K562 (cell line): ENCODE data around the gene ZNF548. TPM values are rescaled to one million over a fixed set of nuclear protein-coding genes. Genes with fewer than 3 reads are reported as not detected.

Experiments
- ATAC-seq: fragments of 200-7000 bp; cut with Tn5 transposase; 3 replicates; pipeline ENCODE4 v1.9.1; 2020; ENCODE audit warnings: moderate library complexity
- BruUV-seq: library from RNA; stranded (reverse); fragments of 400-500 nt; replicated peaks from 2 replicates; lab custom pipeline; 2021; lab: Mats Ljungman, UMichigan
- CTCF ChIA-PET: fragments of 300-600 bp; formaldehyde crosslinking; extraction: SDS; loops from one replicate; lab custom pipeline; 2021; ENCODE audit warnings: low intra/inter-chr PET ratio; lab: Yijun Ruan, JAX
- POLR2A ChIA-PET: fragments of 300-600, 350-650 bp; sonication (Branson Sonifier 250); formaldehyde crosslinking; extraction: SDS; loops from one replicate; lab custom pipeline; 2021; ENCODE audit warnings: antibody characterized with exemption, inconsistent platforms; lab: Yijun Ruan, JAX
- DNase-seq, 4 experiments: peaks; one replicate each; pipeline versions ENCODE4 v3.0.0 to v3.0.0-alpha.2; 2011 to 2018; ENCODE audit warnings: low spot score in 3 of 4, mixed read lengths in 3 of 4; ENCODE audit errors: extremely low read depth in 1 of 4
- FAIRE-seq: peaks from 2 replicates; lab custom pipeline; 2011; peaks lifted over from hg19 to GRCh38; lab: Jason Lieb, UNC
- H2AFZ ChIP-seq: 2 replicates; pipeline ENCODE4 v1.6.0; 2011; ENCODE audit warnings: low read depth, low read length, control low read depth, inconsistent platforms
- H3K27ac ChIP-seq: fragments of 200-600 bp; 3 replicates; pipeline ENCODE4 v1.8.0; 2011; ENCODE audit warnings: low read depth, mild to moderate bottlenecking, control low read depth, inconsistent platforms, low read length, moderate library complexity, mixed read lengths; ENCODE audit errors: extremely low read depth
- H3K27me3 ChIP-seq, 2 experiments: fragments of 300-600 bp in 1 of 2; 2 replicates in 1 of 2; 3 replicates in 1 of 2; pipeline versions ENCODE4 v1.6.0 to v1.8.0; 2011; ENCODE audit warnings: inconsistent platforms in 2 of 2, low read length in 2 of 2, mild to moderate bottlenecking in 1 of 2, mixed read lengths in 1 of 2, moderate library complexity in 1 of 2; ENCODE audit not compliant: control insufficient read depth in 2 of 2, insufficient read depth in 2 of 2
- H3K36me3 ChIP-seq: fragments of 300-600 bp; 3 replicates; pipeline ENCODE4 v1.8.0; 2011; ENCODE audit warnings: mild to moderate bottlenecking, low read length, inconsistent platforms; ENCODE audit not compliant: control insufficient read depth, insufficient read depth
- H3K4me1 ChIP-seq, 2 experiments: fragments of 200-600 bp in 1 of 2; replicated peaks in 1 of 2; 2 replicates in 1 of 2; 3 replicates in 1 of 2; pipeline versions ENCODE4 v1.5.1 to v1.8.0; 2011; ENCODE audit warnings: inconsistent platforms in 2 of 2, low read length in 2 of 2, mild to moderate bottlenecking in 1 of 2, mixed read lengths in 1 of 2, moderate library complexity in 1 of 2; ENCODE audit not compliant: control insufficient read depth in 2 of 2, insufficient read depth in 2 of 2
- H3K4me2 ChIP-seq: 2 replicates; pipeline ENCODE4 v1.6.1; 2011; ENCODE audit warnings: low read length, control low read depth, inconsistent platforms, mixed read lengths; ENCODE audit not compliant: insufficient read depth
- H3K4me3 ChIP-seq: fragments of 200-600 bp; sonication (generic), shearing (Covaris generic); 2 replicates; pipeline ENCODE4 v1.5.1; 2016; ENCODE audit warnings: control low read depth, inconsistent platforms
- H3K79me2 ChIP-seq: fragments of 200-600 bp; 3 replicates; pipeline ENCODE4 v1.8.0; 2011; ENCODE audit warnings: low read length, inconsistent platforms; ENCODE audit not compliant: control insufficient read depth, insufficient read depth
- H3K9ac ChIP-seq, 2 experiments: 2 replicates each; pipeline versions ENCODE4 v1.6.0 to v1.6.1; 2011; ENCODE audit warnings: low read depth in 2 of 2, low read length in 2 of 2, control low read depth in 1 of 2, inconsistent platforms in 1 of 2, mild to moderate bottlenecking in 1 of 2, mixed read lengths in 1 of 2; ENCODE audit not compliant: insufficient read depth in 1 of 2
- H3K9me1 ChIP-seq: one replicate; pipeline ENCODE4 v1.6.0; 2011; ENCODE audit warnings: inconsistent platforms, mild to moderate bottlenecking, low read length, moderate library complexity; ENCODE audit not compliant: control insufficient read depth, insufficient read depth
- H3K9me3 ChIP-seq: replicated peaks from 2 replicates; pipeline ENCODE4 v1.5.1; 2011; ENCODE audit warnings: low read depth, low read length, inconsistent platforms; ENCODE audit not compliant: control insufficient read depth, insufficient read depth
- H4K20me1 ChIP-seq: replicated peaks from 2 replicates; pipeline ENCODE4 v1.6.1; 2011; ENCODE audit warnings: low read length, inconsistent platforms, mixed read lengths; ENCODE audit not compliant: control insufficient read depth, insufficient read depth
- MAZ ChIP-seq, 2 experiments: fragments of 450-650 bp in 1 of 2; sonication (generic) in 1 of 2; formaldehyde crosslinking; IDR thresholded peaks in 1 of 2; conservative IDR thresholded peaks in 1 of 2; 2 replicates each; pipeline versions ENCODE4 v1.4.0 to v1.5.0; 2020; ENCODE audit warnings: mild to moderate bottlenecking in 1 of 2, missing genetic modification reagents in 1 of 2
- MEF2A ChIP-seq: IDR thresholded peaks from 2 replicates; pipeline ENCODE4 v1.6.1; 2011; ENCODE audit warnings: low read depth, mild to moderate bottlenecking, low read length, moderate library complexity; ENCODE audit not compliant: control insufficient read depth
- MEF2D ChIP-seq: conservative IDR thresholded peaks from 2 replicates; pipeline ENCODE4 v1.6.1; 2016; ENCODE audit warnings: low read depth, missing genetic modification characterization, missing compliant biosample characterization
- ZNF384 ChIP-seq: IDR thresholded peaks from 2 replicates; pipeline ENCODE4 v1.6.1; 2012; ENCODE audit warnings: low read depth, low read length, improper control_type of control experiment
- ZNF639 ChIP-seq, 2 experiments: fragments of 200-800 bp in 1 of 2; sonication (Bioruptor generic) in 1 of 2; sonication (generic) in 1 of 2; formaldehyde crosslinking in 1 of 2; IDR thresholded peaks in 1 of 2; conservative IDR thresholded peaks in 1 of 2; 2 replicates each; pipeline versions ENCODE4 v1.5.0 to v1.6.1; 2016 to 2020; ENCODE audit warnings: missing compliant biosample characterization in 1 of 2, missing genetic modification characterization in 1 of 2, missing genetic modification reagents in 1 of 2
- WGBS: fragments of 100-300 bp; shearing (Covaris generic); methylation state at CpG from one replicate; pipeline ENCODE4 v1.1.6; 2016; ENCODE audit warnings: low coverage, mixed read lengths; ENCODE audit not compliant: insufficient coverage; ENCODE audit errors: missing lambda C conversion rate; 5-methylcytosine and 5-hydroxymethylcytosine counted together
- in situ Hi-C: fragments of 300-500 bp; cut with MboI; formaldehyde crosslinking; loops from 4 replicates; pipeline ENCODE4 v1.15.0; 2018; ENCODE audit warnings: inconsistent platforms, mixed read lengths
- intact Hi-C: fragments of 100-400 bp; cut with micrococcal nuclease; formaldehyde crosslinking; loops from 2 replicates; pipeline ENCODE4 v1.14.2; 2022
- polyA plus RNA-seq, 8 experiments: library from polyadenylated mRNA; depleted of rRNA in 4 of 8; stranded (reverse) in 5 of 8; unstranded in 3 of 8; fragments of >200 nt; fragmentation: Nextera tagmentation in 2 of 8; fragmentation: Illumina TruSeq in 1 of 8; extraction: Ambion mirVana in 2 of 8; extraction: Trizol in 1 of 8; gene quantifications; 2 replicates each; pipeline versions ENCODE4 v1.2.1 to v1.2.3, GENCODE V29; 2011 to 2014; ENCODE audit warnings: inconsistent platforms in 1 of 8, missing spikeins in 1 of 8
- total RNA-seq, 7 experiments: library from RNA; depleted of rRNA in 6 of 7; stranded (reverse); fragments of >200 nt in 6 of 7; fragmentation: Illumina TruSeq in 2 of 7; extraction: Trizol in 2 of 7; gene quantifications; 2 replicates each; pipeline versions ENCODE4 v1.2.1 to v1.2.3, GENCODE V29; 2011 to 2021; ENCODE audit warnings: low replicate concordance in 1 of 7
- TF ChIP-seq, protein P1 (sequence below): sonication (generic); formaldehyde crosslinking; IDR thresholded peaks from 2 replicates; pipeline ENCODE4 v1.8.0; 2022; ENCODE audit warnings: mild to moderate bottlenecking, missing genetic modification reagents, borderline replicate concordance
- TF ChIP-seq, protein P2 (sequence below): IDR thresholded peaks from 3 replicates; pipeline ENCODE4 v1.6.1; 2011; ENCODE audit warnings: borderline replicate concordance, mild to moderate bottlenecking, moderate library complexity; ENCODE audit not compliant: insufficient read length; ENCODE audit errors: extremely low read depth
- TF ChIP-seq, protein P3 (sequence below): sonication (generic); formaldehyde crosslinking; IDR thresholded peaks from 2 replicates; pipeline ENCODE4 v1.8.0; 2022; ENCODE audit warnings: missing genetic modification reagents, mild to moderate bottlenecking, moderate library complexity, borderline replicate concordance

The ZNF548 gene
- total and polyA plus RNA-seq, 9 of the 15 experiments (the other 6 are each of a cell fraction or from before 2014, with no cell fraction given), result 1.5 to 8.7 (median 4.5) TPM

GRCh38 chr19:57348136-57348535, 41.5 kb upstream of the ZNF548 start:
- no TSS peak for BruUV-seq
- Histone ChIP-seq H3K4me2 (no peak overlapping the region), H3K79me2 (peaks cover 15% of the 10 kb centered on the region), H3K27me3 (no peaks in the 10 kb centered on the region), H3K36me3 (no peaks in the 10 kb centered on the region; the same call in 2 of the 3 replicates)
- 20% methylated on average over 3 of the region's 3 CpGs for WGBS
- no peak for FAIRE-seq
- in situ Hi-C loops, result no loop called here
- TF ChIP-seq, protein P1, sequence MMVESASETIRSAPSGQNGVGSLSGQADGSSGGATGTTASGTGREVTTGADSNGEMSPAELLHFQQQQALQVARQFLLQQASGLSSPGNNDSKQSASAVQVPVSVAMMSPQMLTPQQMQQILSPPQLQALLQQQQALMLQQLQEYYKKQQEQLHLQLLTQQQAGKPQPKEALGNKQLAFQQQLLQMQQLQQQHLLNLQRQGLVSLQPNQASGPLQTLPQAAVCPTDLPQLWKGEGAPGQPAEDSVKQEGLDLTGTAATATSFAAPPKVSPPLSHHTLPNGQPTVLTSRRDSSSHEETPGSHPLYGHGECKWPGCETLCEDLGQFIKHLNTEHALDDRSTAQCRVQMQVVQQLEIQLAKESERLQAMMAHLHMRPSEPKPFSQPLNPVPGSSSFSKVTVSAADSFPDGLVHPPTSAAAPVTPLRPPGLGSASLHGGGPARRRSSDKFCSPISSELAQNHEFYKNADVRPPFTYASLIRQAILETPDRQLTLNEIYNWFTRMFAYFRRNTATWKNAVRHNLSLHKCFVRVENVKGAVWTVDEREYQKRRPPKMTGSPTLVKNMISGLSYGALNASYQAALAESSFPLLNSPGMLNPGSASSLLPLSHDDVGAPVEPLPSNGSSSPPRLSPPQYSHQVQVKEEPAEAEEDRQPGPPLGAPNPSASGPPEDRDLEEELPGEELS, result no peak
- TF ChIP-seq ZNF639 (CRISPR knock-in tag; conservative IDR thresholded peaks at IDR 0.05 in 1 of 2, IDR thresholded peaks at IDR 0.05 in 1 of 2) (no peak), MAZ (CRISPR knock-in tag; conservative IDR thresholded peaks at IDR 0.05 in 1 of 2, IDR thresholded peaks at IDR 0.05 in 1 of 2) (no peak), ZNF384 (0 out of 2 replicates have a peak, but pooled peaks have one; percentile 31), MEF2D (tag) (peak; percentile 70), MEF2A (peak; percentile 75)
- TF ChIP-seq, protein P2, sequence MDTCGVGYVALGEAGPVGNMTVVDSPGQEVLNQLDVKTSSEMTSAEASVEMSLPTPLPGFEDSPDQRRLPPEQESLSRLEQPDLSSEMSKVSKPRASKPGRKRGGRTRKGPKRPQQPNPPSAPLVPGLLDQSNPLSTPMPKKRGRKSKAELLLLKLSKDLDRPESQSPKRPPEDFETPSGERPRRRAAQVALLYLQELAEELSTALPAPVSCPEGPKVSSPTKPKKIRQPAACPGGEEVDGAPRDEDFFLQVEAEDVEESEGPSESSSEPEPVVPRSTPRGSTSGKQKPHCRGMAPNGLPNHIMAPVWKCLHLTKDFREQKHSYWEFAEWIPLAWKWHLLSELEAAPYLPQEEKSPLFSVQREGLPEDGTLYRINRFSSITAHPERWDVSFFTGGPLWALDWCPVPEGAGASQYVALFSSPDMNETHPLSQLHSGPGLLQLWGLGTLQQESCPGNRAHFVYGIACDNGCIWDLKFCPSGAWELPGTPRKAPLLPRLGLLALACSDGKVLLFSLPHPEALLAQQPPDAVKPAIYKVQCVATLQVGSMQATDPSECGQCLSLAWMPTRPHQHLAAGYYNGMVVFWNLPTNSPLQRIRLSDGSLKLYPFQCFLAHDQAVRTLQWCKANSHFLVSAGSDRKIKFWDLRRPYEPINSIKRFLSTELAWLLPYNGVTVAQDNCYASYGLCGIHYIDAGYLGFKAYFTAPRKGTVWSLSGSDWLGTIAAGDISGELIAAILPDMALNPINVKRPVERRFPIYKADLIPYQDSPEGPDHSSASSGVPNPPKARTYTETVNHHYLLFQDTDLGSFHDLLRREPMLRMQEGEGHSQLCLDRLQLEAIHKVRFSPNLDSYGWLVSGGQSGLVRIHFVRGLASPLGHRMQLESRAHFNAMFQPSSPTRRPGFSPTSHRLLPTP, result no peak
- TF ChIP-seq, protein P3, sequence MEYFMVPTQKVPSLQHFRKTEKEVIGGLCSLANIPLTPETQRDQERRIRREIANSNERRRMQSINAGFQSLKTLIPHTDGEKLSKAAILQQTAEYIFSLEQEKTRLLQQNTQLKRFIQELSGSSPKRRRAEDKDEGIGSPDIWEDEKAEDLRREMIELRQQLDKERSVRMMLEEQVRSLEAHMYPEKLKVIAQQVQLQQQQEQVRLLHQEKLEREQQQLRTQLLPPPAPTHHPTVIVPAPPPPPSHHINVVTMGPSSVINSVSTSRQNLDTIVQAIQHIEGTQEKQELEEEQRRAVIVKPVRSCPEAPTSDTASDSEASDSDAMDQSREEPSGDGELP (CRISPR knock-in tag), result no peak
- TF ChIP-seq, all 486 proteins: peak for 3
- no peak overlapping the region for H3K9ac ChIP-seq
- H3K27ac ChIP-seq, result no peak overlapping the region
- H3K9me1 ChIP-seq, result no peaks in the 10 kb centered on the region
- ATAC-seq (no peak), DNase-seq (no peak)
- H4K20me1 ChIP-seq, result no peaks in the 10 kb centered on the region
- intact Hi-C loops, result no loop called here
- H3K4me1 ChIP-seq, result peaks cover 6 to 7% of the 10 kb centered on the region in 2 experiments; a peak in 4 of 5 replicates
- no peak overlapping the region for H3K4me3 ChIP-seq
- H3K9me3 ChIP-seq, result no peaks in the 10 kb centered on the region; the same call in 1 of the 2 replicates
- ChIA-PET CTCF (no interaction called here), POLR2A (no interaction called here)
- no peak overlapping the region for H2AFZ ChIP-seq
